ENCODE results near the gene VWA5B1.

Gene VWA5B1

GRCh38 chr1:20355828-20356735, 65.4 kb downstream of the VWA5B1 start:
- no peaks in the 10 kb centered on the region for H3K4me1 ChIP-seq (ENCODE audit: low read length)
- H3K79me2 ChIP-seq (ENCODE audit: low read length), result no peaks in the 10 kb centered on the region
- TF ChIP-seq CTCF (IDR thresholded peaks at IDR 0.05; ENCODE audit: low read length), result no peak
- no peak for TF ChIP-seq EZH2 (optimal IDR thresholded peaks at IDR 0.05; ENCODE audit: low read depth, low read length)
- no peak for TF ChIP-seq EZH2phosphoT487 (IDR thresholded peaks at IDR 0.05; ENCODE audit: low read length)
- H3F3A ChIP-seq (ENCODE audit: insufficient read depth, low read length), result no peaks in the 10 kb centered on the region
- no peak overlapping the region for H3K27ac ChIP-seq (ENCODE audit: low read length)
- no peak for DNase-seq
- H3K9me2 ChIP-seq (replicated peaks; ENCODE audit: insufficient read depth, low read length), result no peaks in the 10 kb centered on the region
- H3K4me2 ChIP-seq (ENCODE audit: low read depth, low read length), result no peak overlapping the region
- H4K20me1 ChIP-seq (ENCODE audit: insufficient read depth, low read length), result no peaks in the 10 kb centered on the region
- no peaks in the 10 kb centered on the region for H3K9me3 ChIP-seq (replicated peaks; ENCODE audit: insufficient read depth, low read length)
- H3K27me3 ChIP-seq (replicated peaks; ENCODE audit: insufficient read depth, low read length), result peaks cover 96% of the 10 kb centered on the region
- no peak overlapping the region for H2AFZ ChIP-seq (ENCODE audit: low read length)
- H3K36me3 ChIP-seq (replicated peaks; ENCODE audit: insufficient read depth, low read length), result no peaks in the 10 kb centered on the region
- H3K4me3 ChIP-seq (ENCODE audit: low read length), result no peak overlapping the region
- no peak overlapping the region for H3K9ac ChIP-seq (ENCODE audit: low read length)

GRCh38 chr1:20356850-20357459, 66.3 kb downstream of the VWA5B1 start:
- H3K9ac ChIP-seq (ENCODE audit: low read length), result no peak overlapping the region
- H3K4me1 ChIP-seq (ENCODE audit: low read length), result no peaks in the 10 kb centered on the region
- no peaks in the 10 kb centered on the region for H4K20me1 ChIP-seq (ENCODE audit: insufficient read depth, low read length)
- no peak overlapping the region for H2AFZ ChIP-seq (ENCODE audit: low read length)
- H3K79me2 ChIP-seq (ENCODE audit: low read length), result no peaks in the 10 kb centered on the region
- H3K9me2 ChIP-seq (replicated peaks; ENCODE audit: insufficient read depth, low read length), result no peaks in the 10 kb centered on the region
- H3K4me2 ChIP-seq (ENCODE audit: low read depth, low read length), result no peak overlapping the region
- H3F3A ChIP-seq (ENCODE audit: insufficient read depth, low read length), result no peaks in the 10 kb centered on the region
- DNase-seq, result no peak
- peaks cover 98% of the 10 kb centered on the region for H3K27me3 ChIP-seq (replicated peaks; ENCODE audit: insufficient read depth, low read length)
- no peaks in the 10 kb centered on the region for H3K36me3 ChIP-seq (replicated peaks; ENCODE audit: insufficient read depth, low read length)
- H3K4me3 ChIP-seq (ENCODE audit: low read length), result no peak overlapping the region
- no peak overlapping the region for H3K27ac ChIP-seq (ENCODE audit: low read length)
- no peak for TF ChIP-seq EZH2 (optimal IDR thresholded peaks at IDR 0.05; ENCODE audit: low read depth, low read length)
- no peak for TF ChIP-seq CTCF (IDR thresholded peaks at IDR 0.05; ENCODE audit: low read length)
- no peak for TF ChIP-seq EZH2phosphoT487 (IDR thresholded peaks at IDR 0.05; ENCODE audit: low read length)
- H3K9me3 ChIP-seq (replicated peaks; ENCODE audit: insufficient read depth, low read length), result no peaks in the 10 kb centered on the region

- Histone ChIP-seq H3K4me1 (ENCODE audit: low read length) (no peaks in the 10 kb centered on the region), H3F3A (ENCODE audit: insufficient read depth, low read length) (no peaks in the 10 kb centered on the region), H3K27ac (ENCODE audit: low read length) (no peak overlapping the region), H3K4me2 (ENCODE audit: low read depth, low read length) (no peak overlapping the region), H3K36me3 (replicated peaks; ENCODE audit: insufficient read depth, low read length) (no peaks in the 10 kb centered on the region), H4K20me1 (ENCODE audit: insufficient read depth, low read length) (no peaks in the 10 kb centered on the region), H3K9me2 (replicated peaks; ENCODE audit: insufficient read depth, low read length) (no peaks in the 10 kb centered on the region), H2AFZ (ENCODE audit: low read length) (no peak overlapping the region), H3K9ac (ENCODE audit: low read length) (no peak overlapping the region), H3K79me2 (ENCODE audit: low read length) (no peaks in the 10 kb centered on the region), H3K4me3 (ENCODE audit: low read length) (no peak overlapping the region), H3K9me3 (replicated peaks; ENCODE audit: insufficient read depth, low read length) (no peaks in the 10 kb centered on the region), H3K27me3 (replicated peaks; ENCODE audit: insufficient read depth, low read length) (peaks cover 97% of the 10 kb centered on the region)
- no peak for DNase-seq
- no peak for TF ChIP-seq EZH2 (optimal IDR thresholded peaks at IDR 0.05; ENCODE audit: low read depth, low read length)
- TF ChIP-seq CTCF (IDR thresholded peaks at IDR 0.05; ENCODE audit: low read length), result no peak
- TF ChIP-seq EZH2phosphoT487 (IDR thresholded peaks at IDR 0.05; ENCODE audit: low read length), result no peak
Measured at GRCh38 chr1:20357796-20358195, 67.1 kb downstream of the VWA5B1 start.
